WTC11 (cell line): ENCODE measurements around the gene LRCH4. TPM values are rescaled to one million over a fixed set of nuclear protein-coding genes. Genes with fewer than 3 reads are reported as not detected.

Experiments used
- ATAC-seq: fragments of 200-7000 bp; cut with Tn5 transposase; 2 replicates; pipeline ENCODE4 v1.10.0; 2021; ENCODE audit warnings: mild to moderate bottlenecking, moderate library complexity
- CTCF ChIA-PET: fragments of 300-600 bp; sonication (Branson Sonifier 250); formaldehyde crosslinking; loops from one replicate; lab custom pipeline; 2021; ENCODE audit warnings: antibody characterized with exemption; lab: Charles Lee
- POLR2A ChIA-PET: fragments of 350-600 bp; sonication (Branson Sonifier 250); formaldehyde crosslinking; loops from one replicate; lab custom pipeline; 2021; ENCODE audit warnings: antibody characterized with exemption; lab: Charles Lee
- DNase-seq: peaks from one replicate; pipeline ENCODE4 v3.0.0; 2021; ENCODE audit warnings: low spot score
- H3K27ac Mint-ChIP-seq: 2 replicates; pipeline ENCODE4 v1.8.0; 2021; ENCODE audit warnings: mixed read lengths
- H3K27me3 Mint-ChIP-seq: 2 replicates; pipeline ENCODE4 v1.8.0; 2021; ENCODE audit warnings: low read depth, mild to moderate bottlenecking, moderate library complexity, mixed read lengths
- H3K36me3 Mint-ChIP-seq: 2 replicates; pipeline ENCODE4 v1.8.0; 2021; ENCODE audit warnings: mixed read lengths
- H3K4me1 Mint-ChIP-seq: 2 replicates; pipeline ENCODE4 v1.8.0; 2022; ENCODE audit warnings: mixed read lengths
- H3K4me3 Mint-ChIP-seq: 2 replicates; pipeline ENCODE4 v1.8.0; 2021; ENCODE audit warnings: mild to moderate bottlenecking, moderate library complexity, mixed read lengths
- H3K9me3 Mint-ChIP-seq: 2 replicates; pipeline ENCODE4 v1.8.0; 2021; ENCODE audit warnings: mixed read lengths
- RELA ChIP-seq: sonication (generic); formaldehyde crosslinking; IDR thresholded peaks from 2 replicates; pipeline ENCODE4 v1.8.1; 2022; ENCODE audit warnings: missing genetic modification reagents, mild to moderate bottlenecking, borderline replicate concordance
- SMAD3 ChIP-seq: sonication (generic); formaldehyde crosslinking; IDR thresholded peaks from 2 replicates; pipeline ENCODE4 v1.8.0; 2022; ENCODE audit warnings: missing genetic modification reagents, mild to moderate bottlenecking, borderline replicate concordance
- ZNF219 ChIP-seq: sonication (generic); formaldehyde crosslinking; IDR thresholded peaks from 2 replicates; pipeline ENCODE4 v1.8.0; 2023; ENCODE audit warnings: missing genetic modification reagents, mild to moderate bottlenecking, borderline replicate concordance
- ZNF263 ChIP-seq: sonication (generic); formaldehyde crosslinking; IDR thresholded peaks from 2 replicates; pipeline ENCODE4 v1.8.1; 2022; ENCODE audit warnings: low read depth, mild to moderate bottlenecking, moderate library complexity, missing genetic modification reagents
- total RNA-seq: library from RNA; stranded (reverse); gene quantifications from 3 replicates; pipeline ENCODE4 v1.2.3, GENCODE V29; 2021
- TF ChIP-seq, protein P1 (sequence below): fragments of 250-450 bp; sonication (Bioruptor Pico); conservative IDR thresholded peaks from 2 replicates; pipeline ENCODE4 v1.9.0; 2021; ENCODE audit warnings: mild to moderate bottlenecking
- TF ChIP-seq, protein P2 (sequence below): sonication (generic); formaldehyde crosslinking; IDR thresholded peaks from 2 replicates; pipeline ENCODE4 v1.8.1; 2023; ENCODE audit warnings: mild to moderate bottlenecking, moderate library complexity, missing genetic modification reagents
- TF ChIP-seq, protein P3 (sequence below): sonication (generic); formaldehyde crosslinking; IDR thresholded peaks from 2 replicates; pipeline ENCODE4 v1.8.1; 2022; ENCODE audit warnings: mild to moderate bottlenecking, moderate library complexity, missing genetic modification reagents
- TF ChIP-seq, protein P4 (sequence below): fragments of 250-450 bp; sonication (Bioruptor Pico); IDR thresholded peaks from 2 replicates; pipeline ENCODE4 v1.9.0; 2021; ENCODE audit warnings: mild to moderate bottlenecking, borderline replicate concordance
- TF ChIP-seq, protein P5 (sequence below): sonication (generic); formaldehyde crosslinking; IDR thresholded peaks from 2 replicates; pipeline ENCODE4 v1.8.0; 2022; ENCODE audit warnings: mild to moderate bottlenecking, missing genetic modification reagents
- TF ChIP-seq, protein P6 (sequence below): sonication (generic); formaldehyde crosslinking; conservative IDR thresholded peaks from 2 replicates; pipeline ENCODE4 v1.8.1; 2022; ENCODE audit warnings: mild to moderate bottlenecking, missing genetic modification reagents
- TF ChIP-seq, protein P7 (sequence below): sonication (generic); formaldehyde crosslinking; IDR thresholded peaks from 2 replicates; pipeline ENCODE4 v1.8.1; 2023; ENCODE audit warnings: mild to moderate bottlenecking, missing genetic modification reagents, borderline replicate concordance
- TF ChIP-seq, protein P8 (sequence below): sonication (generic); formaldehyde crosslinking; IDR thresholded peaks from 2 replicates; pipeline ENCODE4 v1.8.1; 2023; ENCODE audit warnings: mild to moderate bottlenecking, missing genetic modification reagents

The LRCH4 gene
- total RNA-seq, 1 experiment from 2014 or later, result 56.7 TPM

DNA sequence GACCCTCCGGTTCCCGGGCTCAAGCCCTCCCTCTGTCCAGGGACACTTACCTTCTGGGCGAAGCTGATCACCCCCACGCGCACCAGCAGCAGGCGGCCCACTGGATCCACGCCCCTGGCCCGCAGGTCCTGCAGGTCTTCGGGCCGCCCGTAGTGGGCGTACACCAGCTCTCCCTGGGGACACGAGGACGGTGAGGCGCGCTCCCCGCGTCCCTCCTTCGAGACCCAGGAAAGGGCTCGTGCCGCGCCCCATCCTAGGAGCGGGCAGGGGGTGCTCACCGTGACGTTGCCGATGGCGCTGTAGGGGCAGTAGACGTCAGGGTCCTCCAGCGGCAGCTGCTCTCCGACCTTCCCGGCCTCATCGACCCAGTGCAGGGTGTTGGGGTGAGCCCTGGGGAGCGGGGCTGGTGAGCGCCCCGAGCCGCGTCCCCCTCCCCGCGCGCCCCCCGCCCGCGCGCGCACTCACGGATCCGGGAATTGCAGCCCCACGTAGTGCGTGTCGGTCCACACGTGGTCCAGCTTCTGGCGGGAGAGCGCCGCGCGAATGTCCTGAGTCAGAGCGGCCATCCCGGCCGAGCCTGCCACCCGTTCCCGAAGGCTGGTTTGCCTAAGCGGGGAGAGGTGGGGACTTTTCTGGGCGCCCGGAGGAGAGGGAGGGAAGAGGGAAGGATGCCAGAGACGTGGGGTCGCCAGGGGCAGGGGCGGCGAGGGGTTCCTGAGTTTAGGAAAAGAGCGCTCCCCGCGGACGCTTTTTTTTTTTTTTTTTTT, 47.2 kb upstream of the LRCH4 start (continued):
- TF ChIP-seq, protein P1, sequence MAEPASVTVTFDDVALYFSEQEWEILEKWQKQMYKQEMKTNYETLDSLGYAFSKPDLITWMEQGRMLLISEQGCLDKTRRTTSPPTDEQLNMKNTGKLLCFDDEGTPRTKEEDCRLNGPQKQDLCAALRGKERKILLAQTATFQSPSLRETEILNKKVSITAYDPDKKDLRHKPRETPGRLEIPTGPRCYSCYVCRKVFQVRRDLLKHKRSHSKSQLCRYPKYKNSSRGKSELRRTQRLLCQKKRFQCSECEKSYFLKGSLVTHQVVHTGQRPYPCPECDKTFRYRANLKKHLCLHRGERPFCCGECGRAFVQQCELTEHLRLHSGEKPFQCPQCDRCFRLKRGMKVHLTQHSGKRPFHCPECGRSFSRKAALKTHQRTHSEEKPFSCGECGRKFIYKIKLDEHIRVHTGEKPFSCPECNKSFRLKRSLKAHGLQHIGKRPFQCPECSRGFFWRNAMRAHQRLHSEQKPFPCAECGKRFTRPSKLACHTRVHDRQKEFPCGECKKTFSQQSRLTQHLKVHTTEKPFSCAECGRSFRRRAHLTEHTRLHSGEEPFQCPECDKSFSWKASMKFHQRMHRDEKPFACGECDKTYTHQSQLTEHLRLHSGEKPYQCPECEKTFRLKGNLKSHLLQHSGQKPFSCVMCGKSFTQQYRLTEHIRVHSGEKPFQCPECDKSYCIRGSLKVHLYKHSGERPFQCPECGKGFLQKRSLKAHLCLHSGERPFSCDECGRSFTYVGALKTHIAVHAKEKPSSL (CRISPR knock-in tag), result no peak
- TF ChIP-seq, protein P2, sequence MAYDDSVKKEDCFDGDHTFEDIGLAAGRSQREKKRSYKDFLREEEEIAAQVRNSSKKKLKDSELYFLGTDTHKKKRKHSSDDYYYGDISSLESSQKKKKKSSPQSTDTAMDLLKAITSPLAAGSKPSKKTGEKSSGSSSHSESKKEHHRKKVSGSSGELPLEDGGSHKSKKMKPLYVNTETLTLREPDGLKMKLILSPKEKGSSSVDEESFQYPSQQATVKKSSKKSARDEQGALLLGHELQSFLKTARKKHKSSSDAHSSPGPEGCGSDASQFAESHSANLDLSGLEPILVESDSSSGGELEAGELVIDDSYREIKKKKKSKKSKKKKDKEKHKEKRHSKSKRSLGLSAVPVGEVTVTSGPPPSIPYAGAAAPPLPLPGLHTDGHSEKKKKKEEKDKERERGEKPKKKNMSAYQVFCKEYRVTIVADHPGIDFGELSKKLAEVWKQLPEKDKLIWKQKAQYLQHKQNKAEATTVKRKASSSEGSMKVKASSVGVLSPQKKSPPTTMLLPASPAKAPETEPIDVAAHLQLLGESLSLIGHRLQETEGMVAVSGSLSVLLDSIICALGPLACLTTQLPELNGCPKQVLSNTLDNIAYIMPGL (CRISPR knock-in tag), result peak; percentile 82
- TF ChIP-seq SMAD3 (peak; percentile 69; the same call in 1 of the 2 replicates), ZNF219 (CRISPR knock-in tag) (0 out of 2 replicates have a peak, but pooled peaks have one; percentile 54), RELA (peak; percentile 86; the same call in 1 of the 2 replicates)
- TF ChIP-seq, protein P3, sequence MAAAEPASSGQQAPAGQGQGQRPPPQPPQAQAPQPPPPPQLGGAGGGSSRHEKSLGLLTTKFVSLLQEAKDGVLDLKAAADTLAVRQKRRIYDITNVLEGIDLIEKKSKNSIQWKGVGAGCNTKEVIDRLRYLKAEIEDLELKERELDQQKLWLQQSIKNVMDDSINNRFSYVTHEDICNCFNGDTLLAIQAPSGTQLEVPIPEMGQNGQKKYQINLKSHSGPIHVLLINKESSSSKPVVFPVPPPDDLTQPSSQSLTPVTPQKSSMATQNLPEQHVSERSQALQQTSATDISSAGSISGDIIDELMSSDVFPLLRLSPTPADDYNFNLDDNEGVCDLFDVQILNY, result 0 out of 2 replicates have a peak, but pooled peaks have one; percentile 42

DNA sequence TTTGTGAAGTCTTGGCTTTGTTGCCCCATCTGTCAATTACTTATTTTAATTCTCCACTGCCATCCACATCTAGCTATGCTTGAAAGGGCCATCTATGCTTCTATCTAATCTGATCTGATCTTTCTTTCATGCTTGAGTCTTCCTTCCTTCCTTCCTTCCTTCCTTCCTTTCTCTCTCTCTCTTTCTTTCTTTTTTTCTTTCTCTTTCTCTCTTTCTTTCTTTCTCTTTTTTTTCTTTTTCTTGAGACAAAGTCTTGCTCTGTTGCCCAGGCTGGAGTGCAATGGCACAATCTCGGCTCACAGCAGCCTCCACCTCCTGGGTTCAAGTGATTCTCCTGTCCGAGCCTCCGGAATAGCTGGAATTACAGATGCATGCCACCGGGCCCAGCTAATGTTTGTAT, 44.1 kb upstream of the LRCH4 start:
- Mint-ChIP-seq H3K27ac (no peak overlapping the region), H3K9me3 (no peaks in the 10 kb centered on the region), H3K4me1 (peaks cover 5% of the 10 kb centered on the region), H3K27me3 (peaks cover 47% of the 10 kb centered on the region), H3K4me3 (no peak overlapping the region), H3K36me3 (no peaks in the 10 kb centered on the region)
- ChIA-PET CTCF (interaction anchor here (0.6 to 2.8 kb wide), 18 partner anchors 10 to 175 kb away, joined by 3 to 33 read pairs (median 6); partner anchors contain the start of genes ACTL6B, AGFG2, GNB2 and MOSPD3), POLR2A (interaction anchor here (0.5 to 0.8 kb wide), 2 partner anchors 9 to 17 kb away, joined by 4 read pairs; partner anchors contain the start of gene MOSPD3)
- DNase-seq (no peak), ATAC-seq (no peak)
- TF ChIP-seq, protein P4, sequence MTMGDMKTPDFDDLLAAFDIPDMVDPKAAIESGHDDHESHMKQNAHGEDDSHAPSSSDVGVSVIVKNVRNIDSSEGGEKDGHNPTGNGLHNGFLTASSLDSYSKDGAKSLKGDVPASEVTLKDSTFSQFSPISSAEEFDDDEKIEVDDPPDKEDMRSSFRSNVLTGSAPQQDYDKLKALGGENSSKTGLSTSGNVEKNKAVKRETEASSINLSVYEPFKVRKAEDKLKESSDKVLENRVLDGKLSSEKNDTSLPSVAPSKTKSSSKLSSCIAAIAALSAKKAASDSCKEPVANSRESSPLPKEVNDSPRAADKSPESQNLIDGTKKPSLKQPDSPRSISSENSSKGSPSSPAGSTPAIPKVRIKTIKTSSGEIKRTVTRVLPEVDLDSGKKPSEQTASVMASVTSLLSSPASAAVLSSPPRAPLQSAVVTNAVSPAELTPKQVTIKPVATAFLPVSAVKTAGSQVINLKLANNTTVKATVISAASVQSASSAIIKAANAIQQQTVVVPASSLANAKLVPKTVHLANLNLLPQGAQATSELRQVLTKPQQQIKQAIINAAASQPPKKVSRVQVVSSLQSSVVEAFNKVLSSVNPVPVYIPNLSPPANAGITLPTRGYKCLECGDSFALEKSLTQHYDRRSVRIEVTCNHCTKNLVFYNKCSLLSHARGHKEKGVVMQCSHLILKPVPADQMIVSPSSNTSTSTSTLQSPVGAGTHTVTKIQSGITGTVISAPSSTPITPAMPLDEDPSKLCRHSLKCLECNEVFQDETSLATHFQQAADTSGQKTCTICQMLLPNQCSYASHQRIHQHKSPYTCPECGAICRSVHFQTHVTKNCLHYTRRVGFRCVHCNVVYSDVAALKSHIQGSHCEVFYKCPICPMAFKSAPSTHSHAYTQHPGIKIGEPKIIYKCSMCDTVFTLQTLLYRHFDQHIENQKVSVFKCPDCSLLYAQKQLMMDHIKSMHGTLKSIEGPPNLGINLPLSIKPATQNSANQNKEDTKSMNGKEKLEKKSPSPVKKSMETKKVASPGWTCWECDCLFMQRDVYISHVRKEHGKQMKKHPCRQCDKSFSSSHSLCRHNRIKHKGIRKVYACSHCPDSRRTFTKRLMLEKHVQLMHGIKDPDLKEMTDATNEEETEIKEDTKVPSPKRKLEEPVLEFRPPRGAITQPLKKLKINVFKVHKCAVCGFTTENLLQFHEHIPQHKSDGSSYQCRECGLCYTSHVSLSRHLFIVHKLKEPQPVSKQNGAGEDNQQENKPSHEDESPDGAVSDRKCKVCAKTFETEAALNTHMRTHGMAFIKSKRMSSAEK (CRISPR knock-in tag), result no peak
- TF ChIP-seq, protein P5, sequence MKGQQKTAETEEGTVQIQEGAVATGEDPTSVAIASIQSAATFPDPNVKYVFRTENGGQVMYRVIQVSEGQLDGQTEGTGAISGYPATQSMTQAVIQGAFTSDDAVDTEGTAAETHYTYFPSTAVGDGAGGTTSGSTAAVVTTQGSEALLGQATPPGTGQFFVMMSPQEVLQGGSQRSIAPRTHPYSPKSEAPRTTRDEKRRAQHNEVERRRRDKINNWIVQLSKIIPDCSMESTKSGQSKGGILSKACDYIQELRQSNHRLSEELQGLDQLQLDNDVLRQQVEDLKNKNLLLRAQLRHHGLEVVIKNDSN (CRISPR knock-in tag), result no peak
- TF ChIP-seq, protein P6, sequence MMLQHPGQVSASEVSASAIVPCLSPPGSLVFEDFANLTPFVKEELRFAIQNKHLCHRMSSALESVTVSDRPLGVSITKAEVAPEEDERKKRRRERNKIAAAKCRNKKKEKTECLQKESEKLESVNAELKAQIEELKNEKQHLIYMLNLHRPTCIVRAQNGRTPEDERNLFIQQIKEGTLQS, result no peak
- TF ChIP-seq ZNF263, result no peak
- TF ChIP-seq, protein P2 (CRISPR knock-in tag), result no peak
- TF ChIP-seq, protein P7, sequence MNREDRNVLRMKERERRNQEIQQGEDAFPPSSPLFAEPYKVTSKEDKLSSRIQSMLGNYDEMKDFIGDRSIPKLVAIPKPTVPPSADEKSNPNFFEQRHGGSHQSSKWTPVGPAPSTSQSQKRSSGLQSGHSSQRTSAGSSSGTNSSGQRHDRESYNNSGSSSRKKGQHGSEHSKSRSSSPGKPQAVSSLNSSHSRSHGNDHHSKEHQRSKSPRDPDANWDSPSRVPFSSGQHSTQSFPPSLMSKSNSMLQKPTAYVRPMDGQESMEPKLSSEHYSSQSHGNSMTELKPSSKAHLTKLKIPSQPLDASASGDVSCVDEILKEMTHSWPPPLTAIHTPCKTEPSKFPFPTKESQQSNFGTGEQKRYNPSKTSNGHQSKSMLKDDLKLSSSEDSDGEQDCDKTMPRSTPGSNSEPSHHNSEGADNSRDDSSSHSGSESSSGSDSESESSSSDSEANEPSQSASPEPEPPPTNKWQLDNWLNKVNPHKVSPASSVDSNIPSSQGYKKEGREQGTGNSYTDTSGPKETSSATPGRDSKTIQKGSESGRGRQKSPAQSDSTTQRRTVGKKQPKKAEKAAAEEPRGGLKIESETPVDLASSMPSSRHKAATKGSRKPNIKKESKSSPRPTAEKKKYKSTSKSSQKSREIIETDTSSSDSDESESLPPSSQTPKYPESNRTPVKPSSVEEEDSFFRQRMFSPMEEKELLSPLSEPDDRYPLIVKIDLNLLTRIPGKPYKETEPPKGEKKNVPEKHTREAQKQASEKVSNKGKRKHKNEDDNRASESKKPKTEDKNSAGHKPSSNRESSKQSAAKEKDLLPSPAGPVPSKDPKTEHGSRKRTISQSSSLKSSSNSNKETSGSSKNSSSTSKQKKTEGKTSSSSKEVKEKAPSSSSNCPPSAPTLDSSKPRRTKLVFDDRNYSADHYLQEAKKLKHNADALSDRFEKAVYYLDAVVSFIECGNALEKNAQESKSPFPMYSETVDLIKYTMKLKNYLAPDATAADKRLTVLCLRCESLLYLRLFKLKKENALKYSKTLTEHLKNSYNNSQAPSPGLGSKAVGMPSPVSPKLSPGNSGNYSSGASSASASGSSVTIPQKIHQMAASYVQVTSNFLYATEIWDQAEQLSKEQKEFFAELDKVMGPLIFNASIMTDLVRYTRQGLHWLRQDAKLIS, result no peak
- TF ChIP-seq, protein P8, sequence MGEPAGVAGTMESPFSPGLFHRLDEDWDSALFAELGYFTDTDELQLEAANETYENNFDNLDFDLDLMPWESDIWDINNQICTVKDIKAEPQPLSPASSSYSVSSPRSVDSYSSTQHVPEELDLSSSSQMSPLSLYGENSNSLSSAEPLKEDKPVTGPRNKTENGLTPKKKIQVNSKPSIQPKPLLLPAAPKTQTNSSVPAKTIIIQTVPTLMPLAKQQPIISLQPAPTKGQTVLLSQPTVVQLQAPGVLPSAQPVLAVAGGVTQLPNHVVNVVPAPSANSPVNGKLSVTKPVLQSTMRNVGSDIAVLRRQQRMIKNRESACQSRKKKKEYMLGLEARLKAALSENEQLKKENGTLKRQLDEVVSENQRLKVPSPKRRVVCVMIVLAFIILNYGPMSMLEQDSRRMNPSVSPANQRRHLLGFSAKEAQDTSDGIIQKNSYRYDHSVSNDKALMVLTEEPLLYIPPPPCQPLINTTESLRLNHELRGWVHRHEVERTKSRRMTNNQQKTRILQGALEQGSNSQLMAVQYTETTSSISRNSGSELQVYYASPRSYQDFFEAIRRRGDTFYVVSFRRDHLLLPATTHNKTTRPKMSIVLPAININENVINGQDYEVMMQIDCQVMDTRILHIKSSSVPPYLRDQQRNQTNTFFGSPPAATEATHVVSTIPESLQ (CRISPR knock-in tag), result no peak
